Heart left ventricle (tissue), 13 donors: ENCODE data around the gene ACAD11.

Experiments
- CTCF ChIP-seq, 12 donors: fragments of 200-600 bp; sonication (generic) in 4 of 12; IDR thresholded peaks; one replicate each; pipeline versions ENCODE4 v1.5.0 to v1.8.0; 2018 to 2022; ENCODE audit warnings: antibody characterized with exemption in 12 of 12, mild to moderate bottlenecking in 5 of 12
- POLR2A ChIP-seq, 2 donors: fragments of 450-650 bp; IDR thresholded peaks; one replicate each; pipeline ENCODE4 v1.6.1; 2017; ENCODE audit warnings: antibody characterized with exemption in 2 of 2, mild to moderate bottlenecking in 2 of 2, moderate library complexity in 2 of 2
- donor health status: ischemic (EF 13 %, LVEDD 7.1; RV severe dilation, severe dysfunction).
- donor health status: DM: no; HTN: yes; CAD: no.
- donor health status: DM: no; HTN: no; CAD: no.
- donor health status: ischemic (EF 25% LVEDD 6.9; RV normal size, moderate dysfunction).
- donor health status: ischemic (EF 25% LVEDD 5.7; RV mildly dilated, moderate dysfunction).
- donor health status: ischemic (EF 35%, LVEDD 5.7; RV mildly dilated, moderate dysfunction).
- donor health status: nonischemic (EF 11% LVEDD 7.7; RV severe dilation, severe dysfunction).
- donor health status: DM: yes; HTN: yes; CAD: no.
- donor health status: PGD.
- donor health status: ischemic (EF 29% LVEDD 5.4; RV normal size, mild dysfunction).
- donor health status: nonischemic (EF 23%, LVEDD 6.1; RV moderate dilation, normal function).

- TF ChIP-seq CTCF (IDR thresholded peaks at IDR 0.05) (no peak), POLR2A (IDR thresholded peaks at IDR 0.05) (no peak)
Observed at GRCh38 chr3:132661101-132661500, 1.5 kb upstream of the ACAD11 start.
